ENCODE data around the gene MAGEB6B. TPM values are rescaled to one million over a fixed set of nuclear protein-coding genes. Genes with fewer than 3 reads are reported as not detected.
"Not testable (repeated sequence)": the region's sequence is repeated elsewhere in the genome, so short reads cannot be mapped to it uniquely, and the experiment has no call there.

The MAGEB6B gene
- total RNA-seq, 1 experiment from 2014 or later: not detected

DNA sequence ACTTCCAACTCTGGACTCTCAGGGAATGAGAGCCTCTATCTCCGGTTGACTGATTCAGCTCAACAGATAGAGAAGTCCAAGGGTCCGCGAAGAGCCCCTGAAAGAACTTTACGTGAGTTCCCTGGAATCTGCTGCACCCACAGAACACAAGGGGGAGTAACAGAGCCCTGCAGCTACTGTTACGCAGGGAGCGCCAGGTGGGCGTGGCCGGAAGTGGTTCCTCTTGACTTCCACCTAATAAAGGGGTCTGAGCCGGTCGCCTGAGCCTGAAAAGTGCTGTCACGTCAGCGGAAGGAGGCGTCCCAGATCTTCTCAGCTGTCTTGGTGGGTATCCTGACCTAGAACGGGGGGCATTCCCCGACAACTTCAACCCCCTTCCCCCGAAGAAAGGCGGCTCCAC, 31.8 kb downstream of the MAGEB6B start, which contains the start of gene MAGEB6:
MAGEB6 (plus strand) TSS at position 237 of the 400 bp plus-strand sequence. CDS start 1,407 bp downstream, outside the sequence.
- no peak for TF ChIP-seq CBX3 (IDR thresholded peaks at IDR 0.05; ENCODE audit: low read depth)
- POLR2A ChIA-PET: no interaction called here
- ATAC-seq (no peak), DNase-seq (ENCODE audit: low read depth, low spot score) (no peak)
- no peaks in the 10 kb centered on the region for H3K79me2 ChIP-seq (ENCODE audit: insufficient read depth, low read length)
- no peaks in the 10 kb centered on the region for H4K20me1 ChIP-seq (ENCODE audit: insufficient read depth)
- intact Hi-C loops (cut with micrococcal nuclease): no loop called here
- H3K27me3 ChIP-seq (ENCODE audit: insufficient read depth, low read length): no peaks in the 10 kb centered on the region
- no peak within 1 kb of the TSS for H3K4me2 ChIP-seq (ENCODE audit: low read length)
- RAD21 ChIA-PET (ENCODE audit: low non-redundant PET in 1 of 2, low total read pairs in 2 of 2, uncharacterized antibody in 2 of 2, unreplicated experiment in 2 of 2): no interaction called here
- no peaks in the 10 kb centered on the region for H3K4me1 ChIP-seq (ENCODE audit: control insufficient read depth in 1 of 2, insufficient read depth in 2 of 2, low read length in 2 of 2)
- H2AFZ ChIP-seq (ENCODE audit: low read depth, low read length, poor library complexity, severe bottlenecking): no peak within 1 kb of the TSS
- H3K4me3 ChIP-seq (replicated peaks in 1 of 2; ENCODE audit: low read depth in 1 of 2, low read length in 2 of 2): no peak within 1 kb of the TSS
- H3K9me2 ChIP-seq (ENCODE audit: insufficient read depth): no peaks in the 10 kb centered on the region
- no peaks in the 10 kb centered on the region for H3K9me3 ChIP-seq (ENCODE audit: control insufficient read depth in 1 of 2, insufficient read depth in 1 of 2, low read depth in 1 of 2, low read length in 2 of 2)
- no TSS peak for BruUV-seq (replicated peaks)
- no peak within 1 kb of the TSS for H3K9ac ChIP-seq (ENCODE audit: low read length)
- CTCF ChIA-PET: no interaction called here
- no peaks in the 10 kb centered on the region for H3K36me3 ChIP-seq (ENCODE audit: control insufficient read depth in 1 of 2, insufficient read depth in 2 of 2, low read length in 2 of 2)
- H3K27ac ChIP-seq (ENCODE audit: low read depth, low read length): no peak within 1 kb of the TSS

DNA sequence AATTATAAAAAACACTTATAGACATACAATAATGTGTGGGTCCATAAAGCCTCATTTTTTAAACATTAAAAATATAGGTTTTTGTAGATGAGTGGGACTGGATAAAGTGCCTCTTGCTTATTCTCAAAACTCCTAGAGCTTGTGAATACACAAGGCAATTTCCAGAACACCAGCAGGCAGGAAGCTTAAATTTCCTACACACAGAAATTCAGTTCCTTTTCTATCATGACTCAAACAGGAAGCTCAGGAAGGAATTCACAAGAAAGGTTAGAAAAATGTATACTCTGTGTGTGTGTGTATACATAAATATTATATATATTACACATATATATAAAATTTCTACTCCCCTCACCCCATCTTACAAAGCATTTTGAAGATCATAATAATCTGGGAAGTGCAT, 43.2 kb downstream of the MAGEB6B start:
- no peak for TF ChIP-seq EGR1 (IDR thresholded peaks at IDR 0.05; ENCODE audit: low read depth)
- TF ChIP-seq POLR2AphosphoS5 (IDR thresholded peaks at IDR 0.05; ENCODE audit: low read depth, low read length): no peak
- BruUV-seq (replicated peaks): no TSS peak

DNA sequence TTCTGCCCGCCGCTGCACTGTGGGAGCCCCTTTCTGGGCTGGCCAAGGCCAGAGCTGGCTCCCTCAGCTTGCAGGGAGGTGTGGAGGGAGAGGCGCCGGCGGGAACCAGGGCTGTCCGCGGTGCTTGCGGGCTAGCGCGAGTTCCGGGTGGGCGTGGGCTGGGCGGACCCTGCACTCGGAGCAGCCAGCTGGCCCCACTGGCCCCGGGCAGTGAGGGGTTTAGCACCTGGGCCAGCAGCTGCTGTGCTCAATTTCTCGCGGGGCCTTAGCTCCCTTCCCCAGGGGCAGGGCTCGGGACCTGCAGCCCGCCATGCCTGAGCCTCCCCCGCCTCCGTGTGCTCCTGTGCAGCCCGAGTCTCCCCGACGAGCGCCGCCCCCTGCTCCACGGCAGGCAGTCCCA, 44.3 kb downstream of the MAGEB6B start:
- H3K4me2 ChIP-seq (ENCODE audit: low read length); H3K9me2 ChIP-seq (ENCODE audit: insufficient read depth); BruUV-seq (replicated peaks); H3K4me3 ChIP-seq (replicated peaks in 1 of 2; ENCODE audit: low read depth in 1 of 2, low read length in 2 of 2); H3K9me3 ChIP-seq (ENCODE audit: control insufficient read depth in 1 of 2, insufficient read depth in 1 of 2, low read depth in 1 of 2, low read length in 2 of 2); CTCF ChIA-PET; H3K9ac ChIP-seq (ENCODE audit: low read length); H4K20me1 ChIP-seq (ENCODE audit: insufficient read depth); H3K79me2 ChIP-seq (ENCODE audit: insufficient read depth, low read length); DNase-seq (ENCODE audit: low read depth, low spot score); H3K4me1 ChIP-seq (ENCODE audit: control insufficient read depth in 1 of 2, insufficient read depth in 2 of 2, low read length in 2 of 2); H3K27me3 ChIP-seq (ENCODE audit: insufficient read depth, low read length); H2AFZ ChIP-seq (ENCODE audit: low read depth, low read length, poor library complexity, severe bottlenecking); intact Hi-C loops (cut with micrococcal nuclease); ATAC-seq; POLR2A ChIA-PET; H3K36me3 ChIP-seq (ENCODE audit: control insufficient read depth in 1 of 2, insufficient read depth in 2 of 2, low read length in 2 of 2); RAD21 ChIA-PET (ENCODE audit: low non-redundant PET in 1 of 2, low total read pairs in 2 of 2, uncharacterized antibody in 2 of 2, unreplicated experiment in 2 of 2); H3K27ac ChIP-seq (ENCODE audit: low read depth, low read length): not testable (repeated sequence)

More for the DNA sequence above, 43.2 kb downstream of the MAGEB6B start:
- ChIA-PET POLR2A (no interaction called here), CTCF (no interaction called here), RAD21 (ENCODE audit: low non-redundant PET in 1 of 2, low total read pairs in 2 of 2, uncharacterized antibody in 2 of 2, unreplicated experiment in 2 of 2) (no interaction called here)
- intact Hi-C loops (cut with micrococcal nuclease): no loop called here
- no peaks in the 10 kb centered on the region for H3K36me3 ChIP-seq (ENCODE audit: control insufficient read depth in 1 of 2, insufficient read depth in 2 of 2, low read length in 2 of 2)
- no peaks in the 10 kb centered on the region for H3K27me3 ChIP-seq (ENCODE audit: insufficient read depth, low read length)
- ATAC-seq: no peak
- H3K4me1 ChIP-seq (ENCODE audit: control insufficient read depth in 1 of 2, insufficient read depth in 2 of 2, low read length in 2 of 2): no peaks in the 10 kb centered on the region
- H3K9ac ChIP-seq (ENCODE audit: low read length): no peak overlapping the region
- no peak overlapping the region for H3K4me3 ChIP-seq (replicated peaks in 1 of 2; ENCODE audit: low read depth in 1 of 2, low read length in 2 of 2)
- H3K79me2 ChIP-seq (ENCODE audit: insufficient read depth, low read length): no peaks in the 10 kb centered on the region
- H3K27ac ChIP-seq (ENCODE audit: low read depth, low read length): no peak overlapping the region
- no peak overlapping the region for H2AFZ ChIP-seq (ENCODE audit: low read depth, low read length, poor library complexity, severe bottlenecking)
- no peaks in the 10 kb centered on the region for H3K9me2 ChIP-seq (ENCODE audit: insufficient read depth)
- no peak for DNase-seq (ENCODE audit: low read depth, low spot score)
- H3K9me3 ChIP-seq (ENCODE audit: control insufficient read depth in 1 of 2, insufficient read depth in 1 of 2, low read depth in 1 of 2, low read length in 2 of 2): no peaks in the 10 kb centered on the region
- H3K4me2 ChIP-seq (ENCODE audit: low read length): no peak overlapping the region
- H4K20me1 ChIP-seq (ENCODE audit: insufficient read depth): no peaks in the 10 kb centered on the region

Data from HCT116 (cell line).